Stomach smooth muscle (tissue), 2 donors: Measurements from ENCODE around the gene PTPRG.
A peak's percentile ranks its signal among the peaks of the same experiment; 100 is the strongest.

ENCODE experiments used
- H3K27ac ChIP-seq: one replicate; pipeline ENCODE4 v1.7.0; 2013; ENCODE audit warnings: mild to moderate bottlenecking, low read length, inconsistent platforms
- H3K27me3 ChIP-seq, 2 donors: one replicate each; pipeline ENCODE4 v1.7.0; 2013; ENCODE audit warnings: low read length in 2 of 2; ENCODE audit not compliant: insufficient read depth in 2 of 2, control insufficient read depth in 1 of 2
- H3K36me3 ChIP-seq, 2 donors: one replicate each; pipeline ENCODE4 v1.7.0; 2013; ENCODE audit warnings: low read length in 2 of 2; ENCODE audit not compliant: control insufficient read depth in 2 of 2, insufficient read depth in 2 of 2
- H3K4me1 ChIP-seq: one replicate; pipeline ENCODE4 v1.7.0; 2013; ENCODE audit warnings: low read length; ENCODE audit not compliant: control insufficient read depth, insufficient read depth
- H3K4me3 ChIP-seq, 2 donors: one replicate each; pipeline ENCODE4 v1.7.0; 2013; ENCODE audit warnings: low read length in 2 of 2
- H3K9ac ChIP-seq, 2 donors: one replicate each; pipeline ENCODE4 v1.7.0; 2013; ENCODE audit warnings: low read length in 2 of 2, mild to moderate bottlenecking in 1 of 2
- H3K9me3 ChIP-seq, 2 donors: one replicate each; pipeline ENCODE4 v1.7.0; 2013; ENCODE audit warnings: low read length in 2 of 2; ENCODE audit not compliant: control insufficient read depth in 2 of 2
- donor health status: healthy.
- donor health status: Pancreatic carcinoma.

Gene PTPRG

GRCh38 chr3:62175161-62175560, 613.8 kb downstream of the PTPRG start:
- H3K27me3 ChIP-seq = no peaks in the 10 kb centered on the region
- no peak overlapping the region for H3K9ac ChIP-seq
- H3K36me3 ChIP-seq = peaks cover 0 to 2% of the 10 kb centered on the region in 2 donors
- H3K4me1 ChIP-seq = no peaks in the 10 kb centered on the region
- no peaks in the 10 kb centered on the region for H3K9me3 ChIP-seq
- no peak overlapping the region for H3K27ac ChIP-seq
- no peak overlapping the region for H3K4me3 ChIP-seq

- H3K9ac ChIP-seq = no peak overlapping the region
- H3K9me3 ChIP-seq = no peaks in the 10 kb centered on the region
- no peak overlapping the region for H3K27ac ChIP-seq
- no peaks in the 10 kb centered on the region for H3K4me1 ChIP-seq
- no peak overlapping the region for H3K4me3 ChIP-seq
- peaks cover 0 to 2% of the 10 kb centered on the region in 2 donors for H3K36me3 ChIP-seq
- H3K27me3 ChIP-seq = no peaks in the 10 kb centered on the region
These were observed 616.7 kb downstream of the PTPRG start for GRCh38 chr3:62178032-62178431.

GRCh38 chr3:62178739-62179600, 617.6 kb downstream of the PTPRG start:
- Histone ChIP-seq H3K27me3 (no peaks in the 10 kb centered on the region), H3K9me3 (no peaks in the 10 kb centered on the region), H3K27ac (no peak overlapping the region), H3K4me3 (no peak overlapping the region), H3K36me3 (peaks cover 0 to 2% of the 10 kb centered on the region in 2 donors), H3K9ac (no peak overlapping the region), H3K4me1 (no peaks in the 10 kb centered on the region)

GRCh38 chr3:62180514-62180913, 619.1 kb downstream of the PTPRG start:
- Histone ChIP-seq H3K4me3 (no peak overlapping the region), H3K27ac (no peak overlapping the region), H3K36me3 (peaks cover 0 to 2% of the 10 kb centered on the region in 2 donors)

GRCh38 chr3:62183087-62183486, 621.7 kb downstream of the PTPRG start:
- Histone ChIP-seq H3K4me1 (peaks cover 5% of the 10 kb centered on the region), H3K27ac (no peak overlapping the region), H3K9ac (no peak overlapping the region), H3K27me3 (no peaks in the 10 kb centered on the region), H3K4me3 (no peak overlapping the region), H3K9me3 (no peaks in the 10 kb centered on the region), H3K36me3 (peaks cover 0 to 2% of the 10 kb centered on the region in 2 donors)

More at GRCh38 chr3:62180514-62180913, 619.1 kb downstream of the PTPRG start:
- no peaks in the 10 kb centered on the region for H3K27me3 ChIP-seq
- H3K9me3 ChIP-seq = no peaks in the 10 kb centered on the region
- H3K9ac ChIP-seq = no peak overlapping the region
- H3K4me1 ChIP-seq = no peaks in the 10 kb centered on the region

- Histone ChIP-seq H3K9ac (no peak overlapping the region), H3K36me3 (peaks cover 0 to 2% of the 10 kb centered on the region in 2 donors), H3K4me1 (peaks cover 5% of the 10 kb centered on the region), H3K27ac (no peak overlapping the region), H3K27me3 (no peaks in the 10 kb centered on the region), H3K4me3 (no peak overlapping the region), H3K9me3 (no peaks in the 10 kb centered on the region)
These were observed 622.6 kb downstream of the PTPRG start for GRCh38 chr3:62183969-62184368.

- Histone ChIP-seq H3K27ac (no peak overlapping the region), H3K27me3 (no peaks in the 10 kb centered on the region), H3K4me3 (no peak overlapping the region), H3K36me3 (peaks cover 0 to under 1% of the 10 kb centered on the region in 2 donors), H3K9me3 (no peaks in the 10 kb centered on the region), H3K4me1 (peaks cover 5% of the 10 kb centered on the region), H3K9ac (no peak overlapping the region)
These were observed 623.2 kb downstream of the PTPRG start for GRCh38 chr3:62184559-62184958.

GRCh38 chr3:62187022-62187431, 625.7 kb downstream of the PTPRG start:
- H3K4me3 ChIP-seq = no peak overlapping the region
- H3K9me3 ChIP-seq = no peaks in the 10 kb centered on the region
- H3K4me1 ChIP-seq = peaks cover 5% of the 10 kb centered on the region
- no peaks in the 10 kb centered on the region for H3K27me3 ChIP-seq
- H3K9ac ChIP-seq = no peak overlapping the region
- no peak overlapping the region for H3K27ac ChIP-seq
- peaks cover 6% of the 10 kb centered on the region in 2 donors for H3K36me3 ChIP-seq

- H3K27ac ChIP-seq = no peak overlapping the region
- H3K9ac ChIP-seq = no peak overlapping the region
- no peaks in the 10 kb centered on the region for H3K9me3 ChIP-seq
- peaks cover 5% of the 10 kb centered on the region for H3K4me1 ChIP-seq
- H3K4me3 ChIP-seq = peak overlapping the region; percentile 29 to 59
- peaks cover 6 to 8% of the 10 kb centered on the region in 2 donors for H3K36me3 ChIP-seq
- H3K27me3 ChIP-seq = no peaks in the 10 kb centered on the region
These were observed 627.5 kb downstream of the PTPRG start for GRCh38 chr3:62188681-62189375.

- Histone ChIP-seq H3K4me3 (no peak overlapping the region), H3K9ac (no peak overlapping the region)
These were observed 628.0 kb downstream of the PTPRG start for GRCh38 chr3:62189376-62189698.

GRCh38 chr3:62192891-62193290, 631.5 kb downstream of the PTPRG start:
- H3K36me3 ChIP-seq = peaks cover 11 to 14% of the 10 kb centered on the region in 2 donors
- H3K4me1 ChIP-seq = no peaks in the 10 kb centered on the region
- no peak overlapping the region for H3K4me3 ChIP-seq

More at GRCh38 chr3:62189376-62189698, 628.0 kb downstream of the PTPRG start:
- Histone ChIP-seq H3K27me3 (no peaks in the 10 kb centered on the region), H3K4me1 (peaks cover 5% of the 10 kb centered on the region), H3K36me3 (peaks cover 6 to 8% of the 10 kb centered on the region in 2 donors), H3K9me3 (no peaks in the 10 kb centered on the region), H3K27ac (no peak overlapping the region)

More at GRCh38 chr3:62192891-62193290, 631.5 kb downstream of the PTPRG start:
- Histone ChIP-seq H3K27me3 (no peaks in the 10 kb centered on the region), H3K9ac (no peak overlapping the region), H3K27ac (no peak overlapping the region), H3K9me3 (no peaks in the 10 kb centered on the region)
